K562 (cell line): Measurements from ENCODE around the gene KLHDC7B. TPM values are rescaled to one million over a fixed set of nuclear protein-coding genes. Genes with fewer than 3 reads are reported as not detected.

ENCODE experiments used
- CBFA2T2 ChIP-seq: fragments of 450-650 bp; conservative IDR thresholded peaks from 2 replicates; pipeline ENCODE4 v1.6.1; 2017; ENCODE audit warnings: mild to moderate bottlenecking
- ETV6 ChIP-seq, 3 experiments: fragments of 150-350 bp in 1 of 3; sonication (generic) in 1 of 3; formaldehyde crosslinking in 1 of 3; IDR thresholded peaks; 2 replicates each; pipeline versions ENCODE4 v1.6.1 to v1.8.0; 2014 to 2022; ENCODE audit warnings: borderline replicate concordance in 2 of 3, low read depth in 2 of 3, antibody characterized with exemption in 1 of 3, low read length in 1 of 3, mild to moderate bottlenecking in 1 of 3, missing genetic modification reagents in 1 of 3
- HDAC6 ChIP-seq: IDR thresholded peaks from 2 replicates; pipeline ENCODE4 v1.6.1; 2012; ENCODE audit warnings: low read depth, mild to moderate bottlenecking, control low read depth, inconsistent platforms, low read length, moderate library complexity
- HDAC8 ChIP-seq: fragments of 450-650 bp; IDR thresholded peaks from 2 replicates; pipeline ENCODE4 v1.6.1; 2016; ENCODE audit warnings: mild to moderate bottlenecking, missing genetic modification characterization, moderate library complexity, missing compliant biosample characterization
- KHSRP ChIP-seq: fragments of 450-650 bp; IDR thresholded peaks from 2 replicates; pipeline ENCODE4 v1.6.1; 2017
- NCOR1 ChIP-seq: fragments of 450-650 bp; IDR thresholded peaks from 2 replicates; pipeline ENCODE4 v1.6.1; 2016; ENCODE audit warnings: mild to moderate bottlenecking, moderate library complexity
- PYGO2 ChIP-seq: fragments of 450-650 bp; IDR thresholded peaks from 2 replicates; pipeline ENCODE4 v1.6.1; 2016; ENCODE audit warnings: mild to moderate bottlenecking, missing genetic modification characterization, moderate library complexity, missing compliant biosample characterization
- RBM34 ChIP-seq: fragments of 200-400 bp; formaldehyde crosslinking; IDR thresholded peaks from 2 replicates; pipeline ENCODE4 v1.6.1; 2018; ENCODE audit warnings: low read length, borderline replicate concordance; ENCODE audit not compliant: insufficient read depth
- SRSF9 ChIP-seq: fragments of 200-400 bp; formaldehyde crosslinking; IDR thresholded peaks from 2 replicates; pipeline ENCODE4 v1.6.1; 2017; ENCODE audit warnings: low read depth, low read length, borderline replicate concordance
- TARDBP ChIP-seq: fragments of 450-650 bp; IDR thresholded peaks from 2 replicates; pipeline ENCODE4 v1.6.1; 2016
- TFAM ChIP-seq: fragments of 250-450 bp; sonication (Bioruptor Pico); conservative IDR thresholded peaks from 2 replicates; pipeline ENCODE4 v1.5.0; 2021; ENCODE audit warnings: mild to moderate bottlenecking, moderate library complexity
- ZBTB17 ChIP-seq: fragments of 450-650 bp; formaldehyde crosslinking; IDR thresholded peaks from 2 replicates; pipeline ENCODE4 v1.4.0; 2020; ENCODE audit warnings: mild to moderate bottlenecking
- ZFX ChIP-seq: sonication (generic); formaldehyde crosslinking; IDR thresholded peaks from 2 replicates; pipeline ENCODE4 v1.8.0; 2022; ENCODE audit warnings: mild to moderate bottlenecking, missing genetic modification reagents, moderate library complexity
- ZNF175 ChIP-seq: fragments of 200-800 bp; sonication (Bioruptor generic); IDR thresholded peaks from 2 replicates; pipeline ENCODE4 v1.6.1; 2016; ENCODE audit warnings: low read depth, mild to moderate bottlenecking, missing genetic modification characterization, missing compliant biosample characterization
- polyA plus RNA-seq, 8 experiments: library from polyadenylated mRNA; depleted of rRNA in 4 of 8; stranded (reverse) in 5 of 8; unstranded in 3 of 8; fragments of >200 nt; fragmentation: Nextera tagmentation in 2 of 8; fragmentation: Illumina TruSeq in 1 of 8; extraction: Ambion mirVana in 2 of 8; extraction: Trizol in 1 of 8; gene quantifications; 2 replicates each; pipeline versions ENCODE4 v1.2.1 to v1.2.3, GENCODE V29; 2011 to 2014; ENCODE audit warnings: inconsistent platforms in 1 of 8, missing spikeins in 1 of 8
- total RNA-seq, 7 experiments: library from RNA; depleted of rRNA in 6 of 7; stranded (reverse); fragments of >200 nt in 6 of 7; fragmentation: Illumina TruSeq in 2 of 7; extraction: Trizol in 2 of 7; gene quantifications; 2 replicates each; pipeline versions ENCODE4 v1.2.1 to v1.2.3, GENCODE V29; 2011 to 2021; ENCODE audit warnings: low replicate concordance in 1 of 7
- TF ChIP-seq, protein P1 (sequence below): sonication (generic); formaldehyde crosslinking; IDR thresholded peaks from 2 replicates; pipeline ENCODE4 v1.8.0; 2022; ENCODE audit warnings: mild to moderate bottlenecking, missing genetic modification reagents
- TF ChIP-seq, protein P2 (sequence below): fragments of 250-450 bp; sonication (Bioruptor Pico); IDR thresholded peaks from 2 replicates; pipeline ENCODE4 v1.4.0; 2020; ENCODE audit warnings: mild to moderate bottlenecking, moderate library complexity, borderline replicate concordance

KLHDC7B gene
- total and polyA plus RNA-seq, 9 of the 15 experiments (the other 6 are each of a cell fraction or from before 2014, with no cell fraction given) = 0.04 to 0.22 (median 0.05) TPM; not detected in 4

DNA sequence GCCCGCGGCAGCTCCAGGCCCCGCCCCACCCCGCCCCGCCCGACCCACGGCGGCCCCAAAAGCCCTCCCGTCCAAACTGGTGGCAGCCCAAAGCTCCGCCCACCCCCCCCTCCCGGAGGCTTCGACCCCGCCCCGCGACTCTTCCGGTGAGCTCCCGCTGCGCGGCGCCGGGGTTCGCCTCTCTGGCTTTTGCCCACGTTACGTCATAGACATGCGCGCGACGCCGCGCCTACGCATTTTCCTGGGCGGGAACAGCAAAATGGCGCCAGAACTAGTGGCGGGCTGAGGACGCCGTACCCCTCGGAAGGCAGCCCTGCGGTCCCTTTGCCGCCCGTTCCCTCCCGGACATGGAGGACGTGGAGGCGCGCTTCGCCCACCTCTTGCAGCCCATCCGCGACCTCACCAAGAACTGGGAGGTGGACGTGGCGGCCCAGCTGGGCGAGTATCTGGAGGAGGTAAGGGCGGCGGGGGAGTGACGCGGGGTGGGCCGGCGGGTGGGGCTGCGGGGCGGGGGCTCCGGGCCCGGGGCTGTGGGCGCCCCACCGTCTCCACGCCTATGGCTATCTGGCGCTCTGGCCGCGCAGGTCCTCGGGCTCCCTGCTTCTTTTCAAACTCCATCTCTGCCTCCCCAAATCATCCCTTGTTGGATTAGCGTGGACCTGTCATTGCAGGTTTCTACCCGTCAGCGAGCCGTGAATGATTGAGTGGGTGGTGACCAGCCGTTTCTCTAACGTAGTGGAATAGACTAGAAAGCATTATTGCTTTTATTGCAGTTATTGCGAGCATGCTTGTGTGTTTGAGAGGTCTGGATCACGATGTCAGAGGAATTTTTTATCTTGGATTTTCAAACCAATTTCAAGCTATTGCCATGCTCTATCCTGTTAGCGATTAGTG lies 37.5 kb upstream of the KLHDC7B start, which contains the start of gene NCAPH2 (continued):
- TF ChIP-seq ETV6 (IDR thresholded peaks at IDR 0.05; ENCODE audit: borderline replicate concordance in 1 of 2, low read depth in 2 of 2, low read length in 1 of 2) = no peak
- TF ChIP-seq ETV6 (CRISPR knock-in tag; IDR thresholded peaks at IDR 0.05; ENCODE audit: borderline replicate concordance) = 0 out of 2 replicates have a peak, but pooled peaks have one; percentile 23
- TF ChIP-seq, protein P1, sequence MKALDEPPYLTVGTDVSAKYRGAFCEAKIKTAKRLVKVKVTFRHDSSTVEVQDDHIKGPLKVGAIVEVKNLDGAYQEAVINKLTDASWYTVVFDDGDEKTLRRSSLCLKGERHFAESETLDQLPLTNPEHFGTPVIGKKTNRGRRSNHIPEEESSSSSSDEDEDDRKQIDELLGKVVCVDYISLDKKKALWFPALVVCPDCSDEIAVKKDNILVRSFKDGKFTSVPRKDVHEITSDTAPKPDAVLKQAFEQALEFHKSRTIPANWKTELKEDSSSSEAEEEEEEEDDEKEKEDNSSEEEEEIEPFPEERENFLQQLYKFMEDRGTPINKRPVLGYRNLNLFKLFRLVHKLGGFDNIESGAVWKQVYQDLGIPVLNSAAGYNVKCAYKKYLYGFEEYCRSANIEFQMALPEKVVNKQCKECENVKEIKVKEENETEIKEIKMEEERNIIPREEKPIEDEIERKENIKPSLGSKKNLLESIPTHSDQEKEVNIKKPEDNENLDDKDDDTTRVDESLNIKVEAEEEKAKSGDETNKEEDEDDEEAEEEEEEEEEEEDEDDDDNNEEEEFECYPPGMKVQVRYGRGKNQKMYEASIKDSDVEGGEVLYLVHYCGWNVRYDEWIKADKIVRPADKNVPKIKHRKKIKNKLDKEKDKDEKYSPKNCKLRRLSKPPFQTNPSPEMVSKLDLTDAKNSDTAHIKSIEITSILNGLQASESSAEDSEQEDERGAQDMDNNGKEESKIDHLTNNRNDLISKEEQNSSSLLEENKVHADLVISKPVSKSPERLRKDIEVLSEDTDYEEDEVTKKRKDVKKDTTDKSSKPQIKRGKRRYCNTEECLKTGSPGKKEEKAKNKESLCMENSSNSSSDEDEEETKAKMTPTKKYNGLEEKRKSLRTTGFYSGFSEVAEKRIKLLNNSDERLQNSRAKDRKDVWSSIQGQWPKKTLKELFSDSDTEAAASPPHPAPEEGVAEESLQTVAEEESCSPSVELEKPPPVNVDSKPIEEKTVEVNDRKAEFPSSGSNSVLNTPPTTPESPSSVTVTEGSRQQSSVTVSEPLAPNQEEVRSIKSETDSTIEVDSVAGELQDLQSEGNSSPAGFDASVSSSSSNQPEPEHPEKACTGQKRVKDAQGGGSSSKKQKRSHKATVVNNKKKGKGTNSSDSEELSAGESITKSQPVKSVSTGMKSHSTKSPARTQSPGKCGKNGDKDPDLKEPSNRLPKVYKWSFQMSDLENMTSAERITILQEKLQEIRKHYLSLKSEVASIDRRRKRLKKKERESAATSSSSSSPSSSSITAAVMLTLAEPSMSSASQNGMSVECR (CRISPR knock-in tag) = peak; percentile 80
- TF ChIP-seq TFAM = no peak
- no peak for TF ChIP-seq ZNF175 (CRISPR knock-in tag)
- no peak for TF ChIP-seq ZBTB17
- no peak for TF ChIP-seq SRSF9
- no peak for TF ChIP-seq TARDBP
- TF ChIP-seq PYGO2 (tag) = no peak
- TF ChIP-seq HDAC8 = no peak
- peak; percentile 32; the same call in 1 of the 2 replicates for TF ChIP-seq NCOR1
- TF ChIP-seq KHSRP = peak; percentile 58; the same call in 1 of the 2 replicates
- no peak for TF ChIP-seq CBFA2T2
- peak; percentile 33; the same call in 1 of the 2 replicates for TF ChIP-seq ZFX (CRISPR knock-in tag)
- TF ChIP-seq, protein P2, sequence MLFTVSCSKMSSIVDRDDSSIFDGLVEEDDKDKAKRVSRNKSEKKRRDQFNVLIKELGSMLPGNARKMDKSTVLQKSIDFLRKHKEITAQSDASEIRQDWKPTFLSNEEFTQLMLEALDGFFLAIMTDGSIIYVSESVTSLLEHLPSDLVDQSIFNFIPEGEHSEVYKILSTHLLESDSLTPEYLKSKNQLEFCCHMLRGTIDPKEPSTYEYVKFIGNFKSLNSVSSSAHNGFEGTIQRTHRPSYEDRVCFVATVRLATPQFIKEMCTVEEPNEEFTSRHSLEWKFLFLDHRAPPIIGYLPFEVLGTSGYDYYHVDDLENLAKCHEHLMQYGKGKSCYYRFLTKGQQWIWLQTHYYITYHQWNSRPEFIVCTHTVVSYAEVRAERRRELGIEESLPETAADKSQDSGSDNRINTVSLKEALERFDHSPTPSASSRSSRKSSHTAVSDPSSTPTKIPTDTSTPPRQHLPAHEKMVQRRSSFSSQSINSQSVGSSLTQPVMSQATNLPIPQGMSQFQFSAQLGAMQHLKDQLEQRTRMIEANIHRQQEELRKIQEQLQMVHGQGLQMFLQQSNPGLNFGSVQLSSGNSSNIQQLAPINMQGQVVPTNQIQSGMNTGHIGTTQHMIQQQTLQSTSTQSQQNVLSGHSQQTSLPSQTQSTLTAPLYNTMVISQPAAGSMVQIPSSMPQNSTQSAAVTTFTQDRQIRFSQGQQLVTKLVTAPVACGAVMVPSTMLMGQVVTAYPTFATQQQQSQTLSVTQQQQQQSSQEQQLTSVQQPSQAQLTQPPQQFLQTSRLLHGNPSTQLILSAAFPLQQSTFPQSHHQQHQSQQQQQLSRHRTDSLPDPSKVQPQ (CRISPR knock-in tag) = no peak
- no peak for TF ChIP-seq RBM34
- no peak for TF ChIP-seq HDAC6
